Spleen (tissue), 11 donors: ENCODE data around the gene PRIMA1. TPM values are rescaled to one million over a fixed set of nuclear protein-coding genes. Genes with fewer than 3 reads are reported as not detected.

ENCODE experiments used
- DNase-seq: peaks from one replicate; pipeline ENCODE4 v3.0.0-alpha.2; 2020
- H3K27ac ChIP-seq, 8 donors: fragments of 200-600 bp; sonication (generic) in 7 of 8; 1 replicate in 4 of 8; 2 replicates in 4 of 8; pipeline versions ENCODE4 v1.5.0 to v1.8.0; 2016 to 2021; ENCODE audit warnings: inconsistent platforms in 4 of 8, mild to moderate bottlenecking in 4 of 8, moderate library complexity in 1 of 8
- H3K27me3 ChIP-seq, 7 donors: fragments of 200-600 bp; sonication (generic) in 6 of 7; replicated peaks in 1 of 7; 1 replicate in 4 of 7; 2 replicates in 3 of 7; pipeline versions ENCODE4 v1.5.0 to v1.8.0; 2016 to 2021; ENCODE audit warnings: inconsistent platforms in 3 of 7, mild to moderate bottlenecking in 1 of 7
- H3K36me3 ChIP-seq, 6 donors: fragments of 200-600 bp; sonication (generic) in 5 of 6; 1 replicate in 4 of 6; 2 replicates in 2 of 6; pipeline versions ENCODE4 v1.5.0 to v1.8.0; 2016 to 2021; ENCODE audit warnings: inconsistent platforms in 2 of 6
- H3K4me1 ChIP-seq, 6 donors: fragments of 200-600 bp; sonication (generic) in 5 of 6; 1 replicate in 3 of 6; 2 replicates in 3 of 6; pipeline versions ENCODE4 v1.5.0 to v1.8.0; 2016 to 2021; ENCODE audit warnings: inconsistent platforms in 3 of 6
- H3K4me3 ChIP-seq, 8 donors: fragments of 200-600 bp; sonication (generic) in 7 of 8; 1 replicate in 4 of 8; 2 replicates in 4 of 8; pipeline versions ENCODE4 v1.5.0 to v1.8.0; 2016 to 2021; ENCODE audit warnings: inconsistent platforms in 4 of 8, mild to moderate bottlenecking in 4 of 8, moderate library complexity in 2 of 8
- H3K9me3 ChIP-seq, 8 donors: fragments of 200-600 bp; sonication (generic) in 7 of 8; 1 replicate in 4 of 8; 2 replicates in 4 of 8; pipeline versions ENCODE4 v1.5.0 to v1.8.0; 2016 to 2021; ENCODE audit warnings: inconsistent platforms in 4 of 8
- CTCF ChIP-seq, 11 experiments: fragments of 200-600 bp in 7 of 11; fragments of 450-650 bp in 4 of 11; sonication (generic) in 4 of 11; IDR thresholded peaks in 8 of 11; conservative IDR thresholded peaks in 3 of 11; 1 replicate in 7 of 11; 2 replicates in 4 of 11; pipeline versions ENCODE4 v1.4.0 to v1.8.0; 2016 to 2021; ENCODE audit warnings: antibody characterized with exemption in 11 of 11, inconsistent platforms in 4 of 11, mild to moderate bottlenecking in 1 of 11
- POLR2A ChIP-seq, 3 donors: fragments of 450-650 bp; IDR thresholded peaks; one replicate each; pipeline ENCODE4 v1.5.1; 2017; ENCODE audit warnings: antibody characterized with exemption in 3 of 3, mild to moderate bottlenecking in 1 of 3
- POLR2AphosphoS5 ChIP-seq, 3 donors: sonication (generic); formaldehyde crosslinking; IDR thresholded peaks; one replicate each; pipeline ENCODE4 v1.5.1; 2017; ENCODE audit warnings: antibody characterized with exemption in 3 of 3
- WGBS, 5 donors: extraction: QIAGEN DNeasy Blood & Tissue Kit in 3 of 5; methylation state at CpG; one replicate each; pipeline versions ENCODE4 v1.1.5 to v1.1.7; 2013 to 2018; 5-methylcytosine and 5-hydroxymethylcytosine counted together
- intact Hi-C: fragments of 100-400 bp; cut with DNase I; formaldehyde crosslinking; loops from one replicate; pipeline ENCODE4 v1.15.0; 2023; ENCODE audit warnings: low total_unique reads
- polyA plus RNA-seq, 3 donors: library from polyadenylated mRNA; stranded (reverse); fragments of 200-250 nt; gene quantifications; one replicate each; pipeline ENCODE4 v1.2.1, GENCODE V29; 2013
- total RNA-seq, 7 donors: library from RNA; depleted of rRNA in 3 of 7; stranded (reverse); fragments of >200 nt in 3 of 7; fragmentation: NEBNext Ultra II Directional in 4 of 7; extraction: Animal tissue kit (Norgen Biotek cat#: 25700) in 4 of 7; gene quantifications; one replicate each; pipeline versions ENCODE4 v1.1.0 to v1.2.1, GENCODE V29; 2016 to 2021
- donor health status: healthy with polysubstance abuse.
- donor health status: DM: no; HTN: no; CAD: no; lungs with moderate emphysema.
- donor health status: DM: no; HTN: no; CAD: no.
- donor health status: Bipolar disorder and iron deficiency.
- donor health status: healthy.
- donor health status: DM: no; HTN: no; CAD: no.
- donor health status: DM: yes; HTN: yes; CAD: no.

The PRIMA1 gene
- total and polyA plus RNA-seq, 10 donors = 0.09 to 2.0 (median 0.23) TPM; not detected in 4

- Histone ChIP-seq H3K4me1 (no peaks in the 10 kb centered on the region), H3K4me3 (no peak overlapping the region), H3K27me3 (peaks cover 0 to 19% (median 0%) of the 10 kb centered on the region in 7 donors), H3K9me3 (peaks cover 0 to 43% (median 31%) of the 10 kb centered on the region in 8 donors), H3K27ac (no peak overlapping the region), H3K36me3 (no peaks in the 10 kb centered on the region)
- TF ChIP-seq POLR2AphosphoS5 (IDR thresholded peaks at IDR 0.05) (no peak), CTCF (IDR thresholded peaks at IDR 0.05 in 8 of 11, conservative IDR thresholded peaks at IDR 0.05 in 3 of 11) (no peak), POLR2A (IDR thresholded peaks at IDR 0.05) (no peak)
- 85 to 91% (median 87%) methylated on average over 2 of the region's 2 CpGs for WGBS, 5 donors
- intact Hi-C loops = no loop called here
- DNase-seq = no peak
Observed at GRCh38 chr14:93701562-93701961, 86.7 kb downstream of the PRIMA1 start.

- H3K27me3 ChIP-seq = peaks cover 0 to 19% (median 0%) of the 10 kb centered on the region in 7 donors
- H3K4me3 ChIP-seq = no peak overlapping the region
- H3K9me3 ChIP-seq = peaks cover 0 to 43% (median 31%) of the 10 kb centered on the region in 8 donors
- DNase-seq = no peak
- no peaks in the 10 kb centered on the region for H3K4me1 ChIP-seq
- TF ChIP-seq CTCF (IDR thresholded peaks at IDR 0.05 in 8 of 11, conservative IDR thresholded peaks at IDR 0.05 in 3 of 11) (no peak), POLR2AphosphoS5 (IDR thresholded peaks at IDR 0.05) (no peak), POLR2A (IDR thresholded peaks at IDR 0.05) (no peak)
- H3K27ac ChIP-seq = no peak overlapping the region
- H3K36me3 ChIP-seq = no peaks in the 10 kb centered on the region
- intact Hi-C loops = no loop called here
Observed at GRCh38 chr14:93700928-93701327, 87.4 kb downstream of the PRIMA1 start.

- Histone ChIP-seq H3K4me3 (no peak overlapping the region), H3K36me3 (no peaks in the 10 kb centered on the region), H3K27ac (no peak overlapping the region), H3K4me1 (no peaks in the 10 kb centered on the region), H3K9me3 (peaks cover 0 to 22% (median 16%) of the 10 kb centered on the region in 8 donors), H3K27me3 (peaks cover 0 to 21% (median 0%) of the 10 kb centered on the region in 7 donors)
- intact Hi-C loops = no loop called here
- 60 to 73% (median 69%) methylated on average over 6 of the region's 6 CpGs for WGBS, 5 donors
- TF ChIP-seq POLR2AphosphoS5 (IDR thresholded peaks at IDR 0.05) (no peak), CTCF (IDR thresholded peaks at IDR 0.05 in 8 of 11, conservative IDR thresholded peaks at IDR 0.05 in 3 of 11) (no peak), POLR2A (IDR thresholded peaks at IDR 0.05) (no peak)
- no peak for DNase-seq
Observed at GRCh38 chr14:93693914-93694313, 94.4 kb downstream of the PRIMA1 start.

GRCh38 chr14:93691042-93691780 lies 97.1 kb downstream of the PRIMA1 start:
- 77 to 86% (median 83%) methylated on average over 16 of the region's 16 CpGs for WGBS, 5 donors
- no peak for TF ChIP-seq POLR2A (IDR thresholded peaks at IDR 0.05)
- no peak for TF ChIP-seq CTCF (IDR thresholded peaks at IDR 0.05 in 8 of 11, conservative IDR thresholded peaks at IDR 0.05 in 3 of 11)
- TF ChIP-seq POLR2AphosphoS5 (IDR thresholded peaks at IDR 0.05) = no peak
- Histone ChIP-seq H3K27me3 (peaks cover 0 to 43% (median 0%) of the 10 kb centered on the region in 7 donors), H3K4me3 (no peak overlapping the region), H3K27ac (no peak overlapping the region), H3K9me3 (no peaks in the 10 kb centered on the region), H3K4me1 (no peaks in the 10 kb centered on the region), H3K36me3 (no peaks in the 10 kb centered on the region)
- intact Hi-C loops = no loop called here
- no peak for DNase-seq
